Esophagus muscularis mucosa (tissue), 4 donors: ENCODE measurements around the gene ATF3.

Experiments used
- EP300 ChIP-seq: sonication (generic); formaldehyde crosslinking; IDR thresholded peaks from one replicate; pipeline ENCODE4 v1.6.1; 2017; ENCODE audit warnings: antibody characterized with exemption
- POLR2A ChIP-seq: fragments of 450-650 bp; IDR thresholded peaks from one replicate; pipeline ENCODE4 v1.6.1; 2017; ENCODE audit warnings: antibody characterized with exemption, moderate library complexity, mild to moderate bottlenecking, low read depth
- TF ChIP-seq, protein P1 (sequence below), 3 experiments: fragments of 200-600 bp in 2 of 3; fragments of 450-650 bp in 1 of 3; sonication (generic) in 2 of 3; IDR thresholded peaks; one replicate each; pipeline ENCODE4 v1.5.1; 2017 to 2019; ENCODE audit warnings: antibody characterized with exemption in 3 of 3, mild to moderate bottlenecking in 2 of 3, moderate library complexity in 1 of 3

DNA sequence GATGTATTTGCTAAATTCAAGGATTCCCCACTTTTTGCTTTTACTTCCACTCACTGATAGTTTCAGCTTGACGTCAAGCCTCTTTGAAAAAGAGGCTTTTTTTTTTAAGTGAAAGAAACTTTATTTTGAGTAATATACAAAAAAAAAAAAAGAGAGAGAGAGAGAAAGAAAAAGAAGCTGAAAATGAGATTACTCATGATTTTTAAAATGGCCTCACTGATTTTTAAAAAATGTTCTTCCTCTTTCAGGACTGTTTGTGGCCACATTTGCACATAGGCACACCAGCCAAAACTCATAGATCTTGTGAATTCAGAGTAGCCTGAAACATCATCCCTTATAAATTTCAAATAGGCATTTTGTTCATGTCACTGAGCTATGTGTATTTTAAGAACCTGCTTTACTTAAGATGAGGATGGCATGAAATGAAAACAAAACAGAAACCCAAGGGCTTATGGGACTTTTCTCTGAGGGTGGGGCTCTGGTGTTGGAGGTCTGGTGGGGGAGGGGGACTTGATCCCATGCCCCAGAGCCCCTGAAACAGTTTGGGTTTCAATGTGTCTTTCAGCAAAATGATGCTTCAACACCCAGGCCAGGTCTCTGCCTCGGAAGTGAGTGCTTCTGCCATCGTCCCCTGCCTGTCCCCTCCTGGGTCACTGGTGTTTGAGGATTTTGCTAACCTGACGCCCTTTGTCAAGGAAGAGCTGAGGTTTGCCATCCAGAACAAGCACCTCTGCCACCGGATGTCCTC is 6.1 kb downstream of the ATF3 start:
- TF ChIP-seq, protein P1, sequence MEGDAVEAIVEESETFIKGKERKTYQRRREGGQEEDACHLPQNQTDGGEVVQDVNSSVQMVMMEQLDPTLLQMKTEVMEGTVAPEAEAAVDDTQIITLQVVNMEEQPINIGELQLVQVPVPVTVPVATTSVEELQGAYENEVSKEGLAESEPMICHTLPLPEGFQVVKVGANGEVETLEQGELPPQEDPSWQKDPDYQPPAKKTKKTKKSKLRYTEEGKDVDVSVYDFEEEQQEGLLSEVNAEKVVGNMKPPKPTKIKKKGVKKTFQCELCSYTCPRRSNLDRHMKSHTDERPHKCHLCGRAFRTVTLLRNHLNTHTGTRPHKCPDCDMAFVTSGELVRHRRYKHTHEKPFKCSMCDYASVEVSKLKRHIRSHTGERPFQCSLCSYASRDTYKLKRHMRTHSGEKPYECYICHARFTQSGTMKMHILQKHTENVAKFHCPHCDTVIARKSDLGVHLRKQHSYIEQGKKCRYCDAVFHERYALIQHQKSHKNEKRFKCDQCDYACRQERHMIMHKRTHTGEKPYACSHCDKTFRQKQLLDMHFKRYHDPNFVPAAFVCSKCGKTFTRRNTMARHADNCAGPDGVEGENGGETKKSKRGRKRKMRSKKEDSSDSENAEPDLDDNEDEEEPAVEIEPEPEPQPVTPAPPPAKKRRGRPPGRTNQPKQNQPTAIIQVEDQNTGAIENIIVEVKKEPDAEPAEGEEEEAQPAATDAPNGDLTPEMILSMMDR (IDR thresholded peaks at IDR 0.05), result no peak
- TF ChIP-seq POLR2A (no peak), EP300 (no peak)
